HepG2 (cell line): ENCODE data around the gene PDRG1. TPM values are rescaled to one million over a fixed set of nuclear protein-coding genes. Genes with fewer than 3 reads are reported as not detected.

Experiments
- AGO2 ChIP-seq: fragments of 200-400 bp; formaldehyde crosslinking; optimal IDR thresholded peaks from 2 replicates; pipeline ENCODE3; 2017; ENCODE audit warnings: mild to moderate bottlenecking, low read depth, low read length, moderate library complexity
- ERF ChIP-seq: IDR thresholded peaks from 2 replicates; pipeline ENCODE4 v1.6.1; 2018; ENCODE audit warnings: missing biosample characterization, missing genetic modification reagents
- MBNL3 ChIP-seq: fragments of 250-450 bp; sonication (Bioruptor Pico); conservative IDR thresholded peaks from 2 replicates; pipeline ENCODE4 v1.8.0; 2022; ENCODE audit warnings: mild to moderate bottlenecking, inconsistent platforms
- MEIS2 ChIP-seq: sonication (generic); formaldehyde crosslinking; IDR thresholded peaks from 2 replicates; pipeline ENCODE4 v1.9.0; 2021; ENCODE audit warnings: mild to moderate bottlenecking, missing genetic modification reagents
- NONO ChIP-seq, 2 experiments: fragments of 450-650 bp in 1 of 2; sonication (generic) in 1 of 2; formaldehyde crosslinking in 1 of 2; IDR thresholded peaks in 1 of 2; conservative IDR thresholded peaks in 1 of 2; 2 replicates each; pipeline versions ENCODE4 v1.6.1 to v1.8.0; 2017 to 2022; ENCODE audit warnings: mild to moderate bottlenecking in 1 of 2, missing genetic modification reagents in 1 of 2, moderate library complexity in 1 of 2
- RNF2 ChIP-seq: fragments of 450-650 bp; conservative IDR thresholded peaks from 2 replicates; pipeline ENCODE4 v1.6.1; 2016; ENCODE audit warnings: low read depth
- SMARCE1 ChIP-seq: fragments of 450-650 bp; IDR thresholded peaks from 2 replicates; pipeline ENCODE4 v1.6.1; 2017; ENCODE audit warnings: borderline replicate concordance
- ZBTB38 ChIP-seq: sonication (generic); formaldehyde crosslinking; IDR thresholded peaks from 2 replicates; pipeline ENCODE4 v1.5.1; 2020; ENCODE audit warnings: mild to moderate bottlenecking, missing genetic modification reagents
- ZNF124 ChIP-seq: sonication (generic); formaldehyde crosslinking; IDR thresholded peaks from 2 replicates; pipeline ENCODE4 v1.4.0; 2020; ENCODE audit warnings: missing genetic modification reagents
- ZNF530 ChIP-seq: sonication (generic); formaldehyde crosslinking; IDR thresholded peaks from 2 replicates; pipeline ENCODE4 v1.5.0; 2020; ENCODE audit warnings: low read depth, mild to moderate bottlenecking, missing genetic modification reagents
- ZNF558 ChIP-seq: sonication (generic); formaldehyde crosslinking; IDR thresholded peaks from 2 replicates; pipeline ENCODE4 v1.9.0; 2022; ENCODE audit warnings: mild to moderate bottlenecking, missing genetic modification reagents, borderline replicate concordance
- ZNF563 ChIP-seq: sonication (generic); formaldehyde crosslinking; IDR thresholded peaks from 2 replicates; pipeline ENCODE4 v1.8.0; 2022; ENCODE audit warnings: mild to moderate bottlenecking, moderate library complexity, missing genetic modification reagents
- ZNF772 ChIP-seq: sonication (generic); formaldehyde crosslinking; IDR thresholded peaks from 2 replicates; pipeline ENCODE4 v1.5.0; 2020; ENCODE audit warnings: mild to moderate bottlenecking, missing genetic modification reagents
- ZNF782 ChIP-seq: sonication (generic); formaldehyde crosslinking; IDR thresholded peaks from 2 replicates; pipeline ENCODE4 v1.4.0; 2020; ENCODE audit warnings: missing genetic modification reagents, mild to moderate bottlenecking, borderline replicate concordance
- polyA plus RNA-seq, 8 experiments: library from polyadenylated mRNA; depleted of rRNA in 3 of 8; stranded (reverse) in 7 of 8; unstranded in 1 of 8; fragments of >200 nt; fragmentation: Illumina TruSeq in 4 of 8; extraction: Trizol in 4 of 8; gene quantifications; 2 replicates each; pipeline versions ENCODE4 v1.2.1 to v1.2.3, GENCODE V29; 2011 to 2016; ENCODE audit warnings: low read depth in 4 of 8, missing spikeins in 1 of 8, mixed read lengths in 1 of 8; ENCODE audit not compliant: insufficient read depth in 1 of 8
- total RNA-seq, 5 experiments: library from RNA; depleted of rRNA; stranded (reverse); fragments of >200 nt; fragmentation: Illumina TruSeq; extraction: Trizol; gene quantifications; 2 replicates each; pipeline ENCODE4 v1.2.3, GENCODE V29; 2016; ENCODE audit warnings: low read depth in 1 of 5
- TF ChIP-seq, protein P1 (sequence below): sonication (generic); formaldehyde crosslinking; IDR thresholded peaks from 2 replicates; pipeline ENCODE4 v1.5.0; 2020; ENCODE audit warnings: mild to moderate bottlenecking, missing genetic modification reagents, borderline replicate concordance
- TF ChIP-seq, protein P2 (sequence below): sonication (generic); formaldehyde crosslinking; conservative IDR thresholded peaks from 2 replicates; pipeline ENCODE4 v1.8.0; 2022; ENCODE audit warnings: missing genetic modification reagents

The PDRG1 gene
- total and polyA plus RNA-seq, 2 of the 13 experiments (the other 11 are each of a cell fraction or from before 2014, with no cell fraction given) = 16.6 to 18.0 TPM

- TF ChIP-seq, protein P1, sequence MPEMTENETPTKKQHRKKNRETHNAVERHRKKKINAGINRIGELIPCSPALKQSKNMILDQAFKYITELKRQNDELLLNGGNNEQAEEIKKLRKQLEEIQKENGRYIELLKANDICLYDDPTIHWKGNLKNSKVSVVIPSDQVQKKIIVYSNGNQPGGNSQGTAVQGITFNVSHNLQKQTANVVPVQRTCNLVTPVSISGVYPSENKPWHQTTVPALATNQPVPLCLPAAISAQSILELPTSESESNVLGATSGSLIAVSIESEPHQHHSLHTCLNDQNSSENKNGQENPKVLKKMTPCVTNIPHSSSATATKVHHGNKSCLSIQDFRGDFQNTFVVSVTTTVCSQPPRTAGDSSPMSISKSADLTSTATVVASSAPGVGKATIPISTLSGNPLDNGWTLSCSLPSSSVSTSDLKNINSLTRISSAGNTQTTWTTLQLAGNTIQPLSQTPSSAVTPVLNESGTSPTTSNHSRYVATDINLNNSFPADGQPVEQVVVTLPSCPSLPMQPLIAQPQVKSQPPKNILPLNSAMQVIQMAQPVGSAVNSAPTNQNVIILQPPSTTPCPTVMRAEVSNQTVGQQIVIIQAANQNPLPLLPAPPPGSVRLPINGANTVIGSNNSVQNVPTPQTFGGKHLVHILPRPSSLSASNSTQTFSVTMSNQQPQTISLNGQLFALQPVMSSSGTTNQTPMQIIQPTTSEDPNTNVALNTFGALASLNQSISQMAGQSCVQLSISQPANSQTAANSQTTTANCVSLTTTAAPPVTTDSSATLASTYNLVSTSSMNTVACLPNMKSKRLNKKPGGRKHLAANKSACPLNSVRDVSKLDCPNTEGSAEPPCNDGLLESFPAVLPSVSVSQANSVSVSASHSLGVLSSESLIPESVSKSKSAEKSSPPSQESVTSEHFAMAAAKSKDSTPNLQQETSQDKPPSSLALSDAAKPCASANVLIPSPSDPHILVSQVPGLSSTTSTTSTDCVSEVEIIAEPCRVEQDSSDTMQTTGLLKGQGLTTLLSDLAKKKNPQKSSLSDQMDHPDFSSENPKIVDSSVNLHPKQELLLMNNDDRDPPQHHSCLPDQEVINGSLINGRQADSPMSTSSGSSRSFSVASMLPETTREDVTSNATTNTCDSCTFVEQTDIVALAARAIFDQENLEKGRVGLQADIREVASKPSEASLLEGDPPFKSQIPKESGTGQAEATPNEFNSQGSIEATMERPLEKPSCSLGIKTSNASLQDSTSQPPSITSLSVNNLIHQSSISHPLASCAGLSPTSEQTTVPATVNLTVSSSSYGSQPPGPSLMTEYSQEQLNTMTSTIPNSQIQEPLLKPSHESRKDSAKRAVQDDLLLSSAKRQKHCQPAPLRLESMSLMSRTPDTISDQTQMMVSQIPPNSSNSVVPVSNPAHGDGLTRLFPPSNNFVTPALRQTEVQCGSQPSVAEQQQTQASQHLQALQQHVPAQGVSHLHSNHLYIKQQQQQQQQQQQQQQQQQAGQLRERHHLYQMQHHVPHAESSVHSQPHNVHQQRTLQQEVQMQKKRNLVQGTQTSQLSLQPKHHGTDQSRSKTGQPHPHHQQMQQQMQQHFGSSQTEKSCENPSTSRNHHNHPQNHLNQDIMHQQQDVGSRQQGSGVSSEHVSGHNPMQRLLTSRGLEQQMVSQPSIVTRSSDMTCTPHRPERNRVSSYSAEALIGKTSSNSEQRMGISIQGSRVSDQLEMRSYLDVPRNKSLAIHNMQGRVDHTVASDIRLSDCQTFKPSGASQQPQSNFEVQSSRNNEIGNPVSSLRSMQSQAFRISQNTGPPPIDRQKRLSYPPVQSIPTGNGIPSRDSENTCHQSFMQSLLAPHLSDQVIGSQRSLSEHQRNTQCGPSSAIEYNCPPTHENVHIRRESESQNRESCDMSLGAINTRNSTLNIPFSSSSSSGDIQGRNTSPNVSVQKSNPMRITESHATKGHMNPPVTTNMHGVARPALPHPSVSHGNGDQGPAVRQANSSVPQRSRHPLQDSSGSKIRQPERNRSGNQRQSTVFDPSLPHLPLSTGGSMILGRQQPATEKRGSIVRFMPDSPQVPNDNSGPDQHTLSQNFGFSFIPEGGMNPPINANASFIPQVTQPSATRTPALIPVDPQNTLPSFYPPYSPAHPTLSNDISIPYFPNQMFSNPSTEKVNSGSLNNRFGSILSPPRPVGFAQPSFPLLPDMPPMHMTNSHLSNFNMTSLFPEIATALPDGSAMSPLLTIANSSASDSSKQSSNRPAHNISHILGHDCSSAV (CRISPR knock-in tag) = peak; percentile 100
- TF ChIP-seq ERF (CRISPR knock-in tag) (peak; percentile 100), ZNF782 (CRISPR knock-in tag) (peak; percentile 100), ZNF563 (CRISPR knock-in tag) (peak; percentile 100), MBNL3 (CRISPR knock-in tag) (no peak; the same call in 1 of the 2 replicates), ZNF558 (CRISPR knock-in tag) (peak; percentile 100), MEIS2 (CRISPR knock-in tag) (peak; percentile 100), ZNF772 (CRISPR knock-in tag) (peak; percentile 100), AGO2 (no peak), ZBTB38 (CRISPR knock-in tag) (peak; percentile 100), NONO (IDR thresholded peaks at IDR 0.05) (no peak), NONO (CRISPR knock-in tag; conservative IDR thresholded peaks at IDR 0.05) (peak; percentile 98), RNF2 (peak; percentile 60; the same call in 1 of the 2 replicates), SMARCE1 (no peak), ZNF124 (peak; percentile 100), ZNF530 (peak; percentile 100)
- TF ChIP-seq, protein P2, sequence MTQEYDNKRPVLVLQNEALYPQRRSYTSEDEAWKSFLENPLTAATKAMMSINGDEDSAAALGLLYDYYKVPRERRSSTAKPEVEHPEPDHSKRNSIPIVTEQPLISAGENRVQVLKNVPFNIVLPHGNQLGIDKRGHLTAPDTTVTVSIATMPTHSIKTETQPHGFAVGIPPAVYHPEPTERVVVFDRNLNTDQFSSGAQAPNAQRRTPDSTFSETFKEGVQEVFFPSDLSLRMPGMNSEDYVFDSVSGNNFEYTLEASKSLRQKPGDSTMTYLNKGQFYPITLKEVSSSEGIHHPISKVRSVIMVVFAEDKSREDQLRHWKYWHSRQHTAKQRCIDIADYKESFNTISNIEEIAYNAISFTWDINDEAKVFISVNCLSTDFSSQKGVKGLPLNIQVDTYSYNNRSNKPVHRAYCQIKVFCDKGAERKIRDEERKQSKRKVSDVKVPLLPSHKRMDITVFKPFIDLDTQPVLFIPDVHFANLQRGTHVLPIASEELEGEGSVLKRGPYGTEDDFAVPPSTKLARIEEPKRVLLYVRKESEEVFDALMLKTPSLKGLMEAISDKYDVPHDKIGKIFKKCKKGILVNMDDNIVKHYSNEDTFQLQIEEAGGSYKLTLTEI = peak; percentile 99
These were observed 16.7 kb upstream of the PDRG1 start (continued) for GRCh38 chr20:31968291-31969126.
